ENCODE measurements around the gene SPATA2. TPM values are rescaled to one million over a fixed set of nuclear protein-coding genes. Genes with fewer than 3 reads are reported as not detected.

Gene SPATA2
- total RNA-seq, 4 donors from 2014 or later = 3.3 to 5.6 (median 4.0) TPM

GRCh38 chr20:49868964-49869363, 46.4 kb downstream of the SPATA2 start:
- H3K36me3 ChIP-seq = peaks cover 6 to 96% (median 19%) of the 10 kb centered on the region in 3 donors
- DNase-seq = no peak

GRCh38 chr20:49868538-49868937, 46.8 kb downstream of the SPATA2 start:
- no peak for DNase-seq
- 79 to 90% methylated on average over 3 of the region's 3 CpGs for WGBS, 2 donors
- Histone ChIP-seq H3K4me1 (no peaks in the 10 kb centered on the region), H3K36me3 (peaks cover 6 to 96% (median 19%) of the 10 kb centered on the region in 3 donors), H3K27ac (no peak overlapping the region), H3K9me3 (no peaks in the 10 kb centered on the region), H3K4me3 (no peak overlapping the region), H3K27me3 (no peaks in the 10 kb centered on the region)
- intact Hi-C loops (cut with DNase I) = no loop called here
- TF ChIP-seq POLR2A (IDR thresholded peaks at IDR 0.05) = no peak
- no peak for TF ChIP-seq CTCF (IDR thresholded peaks at IDR 0.05)

More at GRCh38 chr20:49868964-49869363, 46.4 kb downstream of the SPATA2 start:
- TF ChIP-seq POLR2A (IDR thresholded peaks at IDR 0.05) = no peak
- Histone ChIP-seq H3K27ac (no peak overlapping the region), H3K4me1 (no peaks in the 10 kb centered on the region), H3K27me3 (no peaks in the 10 kb centered on the region), H3K9me3 (no peaks in the 10 kb centered on the region), H3K4me3 (no peak overlapping the region)
- WGBS, 2 donors = 74 to 89% methylated on average over 5 of the region's 5 CpGs
- intact Hi-C loops (cut with DNase I) = no loop called here

- no peaks in the 10 kb centered on the region for H3K4me1 ChIP-seq
- no peak overlapping the region for H3K4me3 ChIP-seq
- no peaks in the 10 kb centered on the region for H3K27me3 ChIP-seq
- 74 to 88% methylated on average over 6 to 9 of the region's 9 CpGs for WGBS, 2 donors
- H3K9me3 ChIP-seq = no peaks in the 10 kb centered on the region
- peaks cover 6 to 92% (median 19%) of the 10 kb centered on the region in 3 donors for H3K36me3 ChIP-seq
- H3K27ac ChIP-seq = no peak overlapping the region
- no peak for DNase-seq
- no peak for TF ChIP-seq CTCF (IDR thresholded peaks at IDR 0.05)
- TF ChIP-seq POLR2A (IDR thresholded peaks at IDR 0.05) = no peak
- intact Hi-C loops (cut with DNase I) = no loop called here
Measured at GRCh38 chr20:49867453-49868215, 47.7 kb downstream of the SPATA2 start.

- WGBS, 2 donors = 74 to 75% methylated on average over 8 of the region's 8 CpGs
- DNase-seq = no peak
- H3K9me3 ChIP-seq = no peaks in the 10 kb centered on the region
- peaks cover 6 to 89% (median 19%) of the 10 kb centered on the region in 3 donors for H3K36me3 ChIP-seq
- H3K27ac ChIP-seq = no peak overlapping the region
- H3K4me1 ChIP-seq = peaks cover 0 to 4% (median 0%) of the 10 kb centered on the region in 3 donors
- no peak for TF ChIP-seq POLR2A (IDR thresholded peaks at IDR 0.05)
- TF ChIP-seq CTCF (IDR thresholded peaks at IDR 0.05) = no peak
- no peaks in the 10 kb centered on the region for H3K27me3 ChIP-seq
- H3K4me3 ChIP-seq = no peak overlapping the region
- intact Hi-C loops (cut with DNase I) = no loop called here
Measured at GRCh38 chr20:49866051-49866450, 49.3 kb downstream of the SPATA2 start.

GRCh38 chr20:49865559-49865958, 49.8 kb downstream of the SPATA2 start:
- Histone ChIP-seq H3K4me1 (peaks cover 0 to 9% (median 0%) of the 10 kb centered on the region in 3 donors), H3K27ac (no peak overlapping the region), H3K4me3 (no peak overlapping the region), H3K36me3 (peaks cover 6 to 89% (median 19%) of the 10 kb centered on the region in 3 donors), H3K27me3 (no peaks in the 10 kb centered on the region), H3K9me3 (no peaks in the 10 kb centered on the region)
- no peak for TF ChIP-seq CTCF (IDR thresholded peaks at IDR 0.05)
- TF ChIP-seq POLR2A (IDR thresholded peaks at IDR 0.05) = no peak
- DNase-seq = no peak
- intact Hi-C loops (cut with DNase I) = no loop called here
- 60% methylated on average over 2 of the region's 7 CpGs; no CpG with 5 or more reads in 1 of the 2 donors for whole genome bisulfite sequencing, 2 donors

Measured in esophagus squamous epithelium (tissue), 5 donors.